ENCODE data around the gene JMJD7.

JMJD7 gene

GRCh38 chr15:41880156-41880877, 52.4 kb downstream of the JMJD7 start:
- ChIA-PET CTCF (no interaction called here), POLR2A (ENCODE audit: low non-redundant PET) (no interaction called here)
- TF ChIP-seq CTCF (conservative IDR thresholded peaks at IDR 0.05; ENCODE audit: low read depth), result no peak
- no peak for DNase-seq (ENCODE audit: low spot score)
- H3K27ac ChIP-seq, result no peak overlapping the region

- CTCF ChIA-PET, result no interaction called here
- no peak for TF ChIP-seq CTCF (conservative IDR thresholded peaks at IDR 0.05; ENCODE audit: low read depth)
- POLR2A ChIA-PET (ENCODE audit: low non-redundant PET), result no interaction called here
- DNase-seq (ENCODE audit: low spot score), result no peak
- no peak overlapping the region for H3K27ac ChIP-seq
Measured at GRCh38 chr15:41881086-41881485, 53.2 kb downstream of the JMJD7 start.

GRCh38 chr15:41881550-41881919, 53.6 kb downstream of the JMJD7 start:
- no peak for DNase-seq (ENCODE audit: low spot score)
- no peak for TF ChIP-seq CTCF (conservative IDR thresholded peaks at IDR 0.05; ENCODE audit: low read depth)
- ChIA-PET CTCF (no interaction called here), POLR2A (ENCODE audit: low non-redundant PET) (no interaction called here)
- H3K27ac ChIP-seq, result no peak overlapping the region

DNA sequence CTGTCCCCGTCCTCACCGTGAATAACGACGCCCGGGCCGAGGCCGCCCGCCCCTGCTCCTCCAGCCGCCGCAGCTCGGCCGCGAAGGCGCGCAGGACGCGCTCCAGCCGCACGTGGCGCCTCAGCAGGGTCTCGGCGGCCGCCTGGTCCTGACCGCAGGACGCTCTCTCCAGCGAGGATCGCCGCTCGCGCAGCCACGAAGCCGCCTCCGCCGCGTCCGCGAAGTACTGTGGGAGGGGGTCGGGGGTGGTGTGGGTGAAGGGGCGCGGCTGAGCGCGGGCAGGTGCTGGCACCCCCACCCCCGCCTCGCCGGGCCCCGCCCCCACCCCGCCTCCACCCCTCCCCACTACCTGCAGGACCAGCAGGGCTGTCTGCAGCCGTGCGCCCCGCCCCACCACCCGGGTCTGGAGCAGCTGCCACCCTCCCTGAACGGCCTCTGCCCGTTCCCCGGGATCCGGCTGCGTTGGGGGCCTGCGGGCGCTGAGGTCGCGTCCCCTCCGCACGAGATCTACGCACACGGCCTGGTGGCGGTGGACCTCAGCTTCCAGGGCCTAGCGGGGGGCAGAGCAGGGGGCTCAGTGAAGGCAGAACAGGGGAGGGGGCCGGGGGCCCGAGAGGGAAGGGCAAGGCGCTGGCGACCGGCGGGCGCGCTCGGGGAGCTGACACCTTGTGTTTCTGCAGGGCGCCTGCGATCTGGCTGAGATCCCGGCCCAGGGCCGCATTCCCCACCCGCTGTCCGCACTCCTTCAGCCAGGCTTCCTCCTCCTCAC, 54.2 kb downstream of the JMJD7 start:
- peak overlapping the region; percentile 34 for H3K27ac ChIP-seq
- ChIA-PET CTCF (interaction anchor here (1.3 kb wide), 1 partner anchor 23 kb away, joined by 3 read pairs; no protein-coding TSS in a partner anchor), POLR2A (ENCODE audit: low non-redundant PET) (no interaction called here)
- DNase-seq (ENCODE audit: low spot score), result no peak
- TF ChIP-seq CTCF (conservative IDR thresholded peaks at IDR 0.05; ENCODE audit: low read depth), result no peak

- DNase-seq (ENCODE audit: low spot score), result no peak
- no peak for TF ChIP-seq CTCF (conservative IDR thresholded peaks at IDR 0.05; ENCODE audit: low read depth)
- ChIA-PET POLR2A (ENCODE audit: low non-redundant PET) (no interaction called here), CTCF (interaction anchor here (0.6 to 1.3 kb wide), 2 partner anchors 22 to 1274 kb away, joined by 3 to 4 read pairs; no protein-coding TSS in a partner anchor)
- H3K27ac ChIP-seq, result peak overlapping the region; percentile 34
Measured at GRCh38 chr15:41882689-41883483, 55.0 kb downstream of the JMJD7 start.

DNA sequence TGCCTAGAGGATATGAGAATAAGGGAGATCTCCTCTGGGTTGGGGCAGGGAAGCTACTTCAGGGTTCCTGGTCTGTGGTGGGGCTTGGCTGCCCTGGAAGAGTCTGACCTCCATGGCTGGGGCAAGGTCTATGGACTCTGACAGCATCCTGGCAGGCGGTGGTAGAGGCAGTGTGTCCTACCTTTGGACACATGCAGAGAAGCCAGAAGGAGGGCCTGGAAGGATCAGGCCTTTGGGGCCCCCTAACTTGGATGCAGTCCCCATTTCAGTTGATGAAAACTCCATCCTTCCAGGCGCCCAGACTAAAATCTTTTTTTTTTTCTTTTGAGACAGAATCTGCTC, 55.6 kb downstream of the JMJD7 start:
- DNase-seq (ENCODE audit: low spot score), result no peak
- TF ChIP-seq CTCF (conservative IDR thresholded peaks at IDR 0.05; ENCODE audit: low read depth), result no peak
- ChIA-PET POLR2A (ENCODE audit: low non-redundant PET) (no interaction called here), CTCF (interaction anchor here (0.6 kb wide), 1 partner anchor 1273 kb away, joined by 4 read pairs; no protein-coding TSS in a partner anchor)
- peak overlapping the region; percentile 34 for H3K27ac ChIP-seq
